Kidney epithelial cell (primary cell): ENCODE measurements around the gene CDC34. TPM values are rescaled to one million over a fixed set of nuclear protein-coding genes. Genes with fewer than 3 reads are reported as not detected.

ENCODE experiments used
- DNase-seq: peaks from one replicate; pipeline ENCODE4 v3.0.0-alpha.2; 2010; ENCODE audit warnings: low read depth
- H3K27me3 ChIP-seq: 2 replicates; pipeline ENCODE4 v1.6.0; 2011; ENCODE audit warnings: low read length; ENCODE audit not compliant: control insufficient read depth, insufficient read depth
- H3K36me3 ChIP-seq: 2 replicates; pipeline ENCODE4 v1.5.1; 2011; ENCODE audit warnings: low read length; ENCODE audit not compliant: control insufficient read depth, insufficient read depth
- H3K4me3 ChIP-seq: 2 replicates; pipeline ENCODE4 v1.5.1; 2011; ENCODE audit warnings: low read depth, mild to moderate bottlenecking, control low read depth, low read length
- CTCF ChIP-seq: IDR thresholded peaks from 2 replicates; pipeline ENCODE4 v1.5.1; 2011; ENCODE audit warnings: mild to moderate bottlenecking, moderate library complexity, low read length, control low read depth, inconsistent platforms; ENCODE audit not compliant: insufficient read depth, poor library complexity, severe bottlenecking
- total RNA-seq: library from RNA; depleted of rRNA; stranded (reverse); fragments of >200 nt; gene quantifications from 2 replicates; pipeline ENCODE4 v1.2.3, GENCODE V29; 2015

The CDC34 gene
- total RNA-seq, 1 donor from 2014 or later, result 194 TPM

- Histone ChIP-seq H3K4me3 (no peak overlapping the region), H3K27me3 (peaks cover 4% of the 10 kb centered on the region), H3K36me3 (no peaks in the 10 kb centered on the region)
- no peak for DNase-seq
- no peak for TF ChIP-seq CTCF
Measured at GRCh38 chr19:504616-505015, 26.9 kb upstream of the CDC34 start.

- Histone ChIP-seq H3K36me3 (no peaks in the 10 kb centered on the region), H3K4me3 (peak overlapping the region; percentile 86), H3K27me3 (no peaks in the 10 kb centered on the region)
- TF ChIP-seq CTCF, result peak; percentile 100
- DNase-seq, result peak; percentile 100
Measured at GRCh38 chr19:506404-507285, 24.9 kb upstream of the CDC34 start.

- Histone ChIP-seq H3K27me3 (no peaks in the 10 kb centered on the region), H3K4me3 (peak within 1 kb of the TSS; percentile 86), H3K36me3 (no peaks in the 10 kb centered on the region)
- no peak for TF ChIP-seq CTCF
- no peak for DNase-seq
Measured at GRCh38 chr19:507286-508203, 24.0 kb upstream of the CDC34 start, which contains the start of gene TPGS1. TSS of gene TPGS1 (plus strand) at chr19:507497. CDS start at chr19:507507, 10 bp downstream.

GRCh38 chr19:508204-509150 is 23.1 kb upstream of the CDC34 start:
- H3K27me3 ChIP-seq, result no peaks in the 10 kb centered on the region
- no peak for TF ChIP-seq CTCF
- H3K4me3 ChIP-seq, result peak overlapping the region; percentile 86
- no peak for DNase-seq
- H3K36me3 ChIP-seq, result no peaks in the 10 kb centered on the region

GRCh38 chr19:510606-511100 is 20.9 kb upstream of the CDC34 start:
- H3K4me3 ChIP-seq, result no peak overlapping the region
- peak; percentile 98 for TF ChIP-seq CTCF
- DNase-seq, result no peak

More at GRCh38 chr19:510606-511100, 20.9 kb upstream of the CDC34 start:
- H3K36me3 ChIP-seq, result no peaks in the 10 kb centered on the region
- H3K27me3 ChIP-seq, result no peaks in the 10 kb centered on the region
